T-cell (primary cell): Measurements from ENCODE around the gene LRRC71. TPM values are rescaled to one million over a fixed set of nuclear protein-coding genes. Genes with fewer than 3 reads are reported as not detected.

Experiments used
- ATAC-seq, 4 experiments: fragments of 200-7000 bp in 3 of 4; fragments of 150-1000 bp in 1 of 4; cut with Tn5 transposase; replicated peaks in 1 of 4; 1 replicate in 3 of 4; 2 replicates in 1 of 4; pipeline ENCODE4 v1.10.0; 2021; ENCODE audit warnings: moderate library complexity in 3 of 4, mild to moderate bottlenecking in 2 of 4, moderate number of reproducible peaks in 1 of 4
- CTCF ChIA-PET, 2 donors: fragments of 300-600 bp; sonication (Branson Sonifier 250); formaldehyde crosslinking; loops; one replicate each; lab custom pipeline; 2022; ENCODE audit warnings: antibody characterized with exemption in 2 of 2; lab: Charles Lee
- POLR2A ChIA-PET, 2 donors: fragments of 300-600 bp; sonication (Branson Sonifier 250); formaldehyde crosslinking; loops; one replicate each; lab custom pipeline; 2022; ENCODE audit warnings: antibody characterized with exemption in 2 of 2; lab: Charles Lee
- DNase-seq, 35 experiments: peaks; one replicate each; pipeline versions ENCODE4 v3.0.0 to v3.0.0-alpha.2; 2013 to 2023
- H3K27ac ChIP-seq: one replicate; pipeline ENCODE4 v1.5.1; 2013; ENCODE audit warnings: low read length
- H3K27me3 ChIP-seq, 2 experiments: replicated peaks in 1 of 2; 1 replicate in 1 of 2; 2 replicates in 1 of 2; pipeline versions ENCODE4 v1.6.1 to v1.7.0; 2013; ENCODE audit warnings: low read length in 1 of 2, mixed read lengths in 1 of 2; ENCODE audit not compliant: control insufficient read depth in 2 of 2, insufficient read depth in 2 of 2; ENCODE audit errors: extremely low read depth in 1 of 2
- H3K36me3 ChIP-seq, 2 donors: 1 replicate in 1 of 2; 2 replicates in 1 of 2; pipeline versions ENCODE4 v1.6.1 to v1.7.0; 2013; ENCODE audit warnings: low read length in 1 of 2; ENCODE audit not compliant: control insufficient read depth in 2 of 2, insufficient read depth in 1 of 2; ENCODE audit errors: extremely low read depth in 1 of 2
- H3K4me1 ChIP-seq, 2 experiments: 1 replicate in 1 of 2; 2 replicates in 1 of 2; pipeline versions ENCODE4 v1.6.1 to v1.7.0; 2013; ENCODE audit warnings: low read length in 2 of 2, mixed read lengths in 1 of 2; ENCODE audit not compliant: insufficient read depth in 2 of 2, control insufficient read depth in 1 of 2; ENCODE audit errors: extremely low read depth in 1 of 2
- H3K4me3 ChIP-seq, 2 donors: 1 replicate in 1 of 2; 2 replicates in 1 of 2; pipeline versions ENCODE4 v1.5.1 to v1.7.0; 2013; ENCODE audit warnings: mild to moderate bottlenecking in 2 of 2, low read length in 1 of 2, moderate library complexity in 1 of 2; ENCODE audit not compliant: control insufficient read depth in 1 of 2; ENCODE audit errors: extremely low read depth in 1 of 2
- H3K9me3 ChIP-seq: 2 replicates; pipeline ENCODE4 v1.7.0; 2013
- H3K27ac Mint-ChIP-seq, 2 donors: one replicate each; pipeline ENCODE4 v1.8.0; 2020 to 2021; ENCODE audit warnings: mild to moderate bottlenecking in 2 of 2, mixed read lengths in 2 of 2
- H3K27me3 Mint-ChIP-seq, 2 donors: one replicate each; pipeline ENCODE4 v1.8.0; 2021 to 2022; ENCODE audit warnings: mixed read lengths in 2 of 2
- H3K36me3 Mint-ChIP-seq: one replicate; pipeline ENCODE4 v1.8.0; 2021; ENCODE audit warnings: mixed read lengths
- H3K4me1 Mint-ChIP-seq, 3 donors: one replicate each; pipeline ENCODE4 v1.8.0; 2020 to 2022; ENCODE audit warnings: mixed read lengths in 3 of 3, mild to moderate bottlenecking in 1 of 3
- H3K4me3 Mint-ChIP-seq, 3 donors: one replicate each; pipeline ENCODE4 v1.8.0; 2020 to 2022; ENCODE audit warnings: mild to moderate bottlenecking in 3 of 3, mixed read lengths in 3 of 3, moderate library complexity in 3 of 3
- H3K9me3 Mint-ChIP-seq, 3 donors: one replicate each; pipeline ENCODE4 v1.8.0; 2020 to 2022; ENCODE audit warnings: mixed read lengths in 3 of 3
- WGBS: methylation state at CpG from one replicate; pipeline ENCODE4 v1.1.5; 2013; ENCODE audit warnings: missing lambda C conversion rate; ENCODE audit not compliant: insufficient coverage; 5-methylcytosine and 5-hydroxymethylcytosine counted together
- total RNA-seq, 35 experiments: library from RNA in 6 of 35; stranded (reverse) in 6 of 35; fragments of 120-200 nt in 1 of 35; gene quantifications; one replicate each; pipeline versions ENCODE4 v1.2.1 to v1.2.4 and lab custom pipeline; 2013 to 2026

LRRC71 gene
- total RNA-seq, 5 donors from 2014 or later (not counting 1 experiment from before 2014, with no cell fraction given), result not detected

- H3K4me3 ChIP-seq, result no peak overlapping the region
- no peaks in the 10 kb centered on the region for H3K9me3 Mint-ChIP-seq
- no peaks in the 10 kb centered on the region for H3K36me3 Mint-ChIP-seq
- ChIA-PET POLR2A (no interaction called here), CTCF (no interaction called here)
- H3K4me3 Mint-ChIP-seq, result no peak overlapping the region
- H3K36me3 ChIP-seq, result no peaks in the 10 kb centered on the region
- peaks cover 35 to 49% of the 10 kb centered on the region in 2 donors for H3K27me3 Mint-ChIP-seq
- H3K27ac ChIP-seq, result no peak overlapping the region
- no peaks in the 10 kb centered on the region for H3K9me3 ChIP-seq
- ATAC-seq, result no peak
- H3K4me1 Mint-ChIP-seq, result no peaks in the 10 kb centered on the region
- H3K27me3 ChIP-seq, result peaks cover 0 to 62% of the 10 kb centered on the region in 2 experiments
- peaks cover 0 to 6% of the 10 kb centered on the region in 2 experiments for H3K4me1 ChIP-seq
- DNase-seq, result no peak
- 82% methylated on average over 10 of the region's 13 CpGs for WGBS
- H3K27ac Mint-ChIP-seq, result no peak overlapping the region
These were observed 6.5 kb upstream of the LRRC71 start for GRCh38 chr1:156913809-156914387.

DNA sequence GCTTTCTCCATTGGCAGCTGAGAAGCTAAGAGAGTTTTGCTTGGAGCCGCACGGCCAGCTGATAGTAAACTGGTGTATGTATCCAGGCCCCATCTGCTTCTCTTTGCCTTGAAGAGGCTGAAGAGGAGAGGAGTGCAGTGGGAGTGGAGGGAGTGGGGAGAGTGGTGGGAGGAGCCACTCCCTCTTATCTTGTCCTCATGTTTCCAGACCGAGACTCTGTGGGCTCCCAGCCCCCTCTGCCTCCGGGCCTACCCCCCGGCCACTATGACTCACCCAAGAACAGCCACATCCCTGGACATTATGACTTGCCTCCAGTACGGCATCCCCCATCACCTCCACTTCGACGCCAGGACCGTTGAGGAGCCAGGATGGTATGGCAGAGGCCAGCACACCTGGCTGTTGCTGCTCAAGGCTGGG lies 6.0 kb upstream of the LRRC71 start:
- no peak overlapping the region for H3K4me3 Mint-ChIP-seq
- Histone ChIP-seq H3K27ac (no peak overlapping the region), H3K4me3 (no peak overlapping the region), H3K4me1 (peaks cover 0 to 6% of the 10 kb centered on the region in 2 experiments), H3K36me3 (no peaks in the 10 kb centered on the region), H3K27me3 (peaks cover 0 to 66% of the 10 kb centered on the region in 2 experiments), H3K9me3 (no peaks in the 10 kb centered on the region)
- no peaks in the 10 kb centered on the region for H3K9me3 Mint-ChIP-seq
- H3K27ac Mint-ChIP-seq, result no peak overlapping the region
- DNase-seq (no peak), ATAC-seq (no peak)
- ChIA-PET CTCF (no interaction called here), POLR2A (no interaction called here)
- H3K27me3 Mint-ChIP-seq, result peaks cover 40 to 55% of the 10 kb centered on the region in 2 donors
- 67% methylated on average over 7 of the region's 9 CpGs for WGBS
- no peaks in the 10 kb centered on the region for H3K36me3 Mint-ChIP-seq
- H3K4me1 Mint-ChIP-seq, result no peaks in the 10 kb centered on the region

- Histone ChIP-seq H3K27me3 (peaks cover 17 to 74% of the 10 kb centered on the region in 2 experiments), H3K4me1 (peaks cover 0 to 21% of the 10 kb centered on the region in 2 experiments), H3K36me3 (no peaks in the 10 kb centered on the region), H3K4me3 (no peak overlapping the region), H3K27ac (no peak overlapping the region), H3K9me3 (no peaks in the 10 kb centered on the region)
- ChIA-PET POLR2A (interaction anchor here in 1 of 2 donors (0.6 to 0.7 kb wide), 2 partner anchors 32 to 374 kb away, joined by 4 to 5 read pairs; no protein-coding TSS in a partner anchor), CTCF (interaction anchor here in 1 of 2 donors (0.6 kb wide), 1 partner anchor 82 kb away, joined by 3 read pairs; no protein-coding TSS in a partner anchor)
- no CpG with 5 or more reads among the region's 7 CpGs for WGBS
- Mint-ChIP-seq H3K36me3 (no peaks in the 10 kb centered on the region), H3K4me3 (peak overlapping the region in 1 of 3 donors; percentile 26), H3K27ac (peak overlapping the region in 1 of 2 donors; percentile 2), H3K27me3 (peaks cover 65 to 86% of the 10 kb centered on the region in 2 donors), H3K4me1 (peaks cover 16 to 17% (median 16%) of the 10 kb centered on the region in 3 donors), H3K9me3 (no peaks in the 10 kb centered on the region)
- ATAC-seq (no peak), DNase-seq (no peak)
These were observed 659 bp downstream of the LRRC71 start for GRCh38 chr1:156921053-156921529.

GRCh38 chr1:156922986-156923669 lies 2.7 kb downstream of the LRRC71 start:
- no peaks in the 10 kb centered on the region for H3K36me3 Mint-ChIP-seq
- no peaks in the 10 kb centered on the region for H3K9me3 Mint-ChIP-seq
- peaks cover 25 to 28% (median 25%) of the 10 kb centered on the region in 3 donors for H3K4me1 Mint-ChIP-seq
- peaks cover 21 to 85% of the 10 kb centered on the region in 2 experiments for H3K27me3 ChIP-seq
- ChIA-PET CTCF (no interaction called here), POLR2A (no interaction called here)
- H3K9me3 ChIP-seq, result no peaks in the 10 kb centered on the region
- DNase-seq (no peak), ATAC-seq (no peak)
- 14% methylated on average over 9 of the region's 11 CpGs for WGBS
- peak overlapping the region in 2 of 3 donors; percentile 17 to 69 for H3K4me3 Mint-ChIP-seq
- no peak overlapping the region for H3K4me3 ChIP-seq
- H3K27ac Mint-ChIP-seq, result peak overlapping the region in 1 of 2 donors; percentile 36
- peaks cover 63 to 89% of the 10 kb centered on the region in 2 donors for H3K27me3 Mint-ChIP-seq
- no peaks in the 10 kb centered on the region for H3K36me3 ChIP-seq
- H3K4me1 ChIP-seq, result peaks cover 0 to 33% of the 10 kb centered on the region in 2 experiments
- no peak overlapping the region for H3K27ac ChIP-seq

- POLR2A ChIA-PET, result no interaction called here
- CTCF ChIA-PET, result no interaction called here
- Histone ChIP-seq H3K27me3 (peaks cover 21 to 93% of the 10 kb centered on the region in 2 experiments), H3K4me3 (no peak overlapping the region), H3K36me3 (no peaks in the 10 kb centered on the region), H3K9me3 (no peaks in the 10 kb centered on the region), H3K4me1 (peaks cover 0 to 33% of the 10 kb centered on the region in 2 experiments), H3K27ac (no peak overlapping the region)
- Mint-ChIP-seq H3K27ac (no peak overlapping the region), H3K4me1 (peaks cover 27 to 30% (median 30%) of the 10 kb centered on the region in 3 donors), H3K36me3 (no peaks in the 10 kb centered on the region), H3K4me3 (peak overlapping the region in 1 of 3 donors; percentile 69), H3K9me3 (no peaks in the 10 kb centered on the region), H3K27me3 (peaks cover 66 to 89% of the 10 kb centered on the region in 2 donors)
- DNase-seq (no peak), ATAC-seq (no peak)
- WGBS, result 5% methylated on average over 34 of the region's 64 CpGs
These were observed 3.4 kb downstream of the LRRC71 start for GRCh38 chr1:156923670-156924477.
